ENCODE measurements around the gene RPL28. TPM values are rescaled to one million over a fixed set of nuclear protein-coding genes. Genes with fewer than 3 reads are reported as not detected.
"Not testable (repeated sequence)": the region's sequence is repeated elsewhere in the genome, so short reads cannot be mapped to it uniquely, and the experiment has no call there.

The RPL28 gene
- total RNA-seq, 1 donor from 2014 or later: 1,166 TPM

DNA sequence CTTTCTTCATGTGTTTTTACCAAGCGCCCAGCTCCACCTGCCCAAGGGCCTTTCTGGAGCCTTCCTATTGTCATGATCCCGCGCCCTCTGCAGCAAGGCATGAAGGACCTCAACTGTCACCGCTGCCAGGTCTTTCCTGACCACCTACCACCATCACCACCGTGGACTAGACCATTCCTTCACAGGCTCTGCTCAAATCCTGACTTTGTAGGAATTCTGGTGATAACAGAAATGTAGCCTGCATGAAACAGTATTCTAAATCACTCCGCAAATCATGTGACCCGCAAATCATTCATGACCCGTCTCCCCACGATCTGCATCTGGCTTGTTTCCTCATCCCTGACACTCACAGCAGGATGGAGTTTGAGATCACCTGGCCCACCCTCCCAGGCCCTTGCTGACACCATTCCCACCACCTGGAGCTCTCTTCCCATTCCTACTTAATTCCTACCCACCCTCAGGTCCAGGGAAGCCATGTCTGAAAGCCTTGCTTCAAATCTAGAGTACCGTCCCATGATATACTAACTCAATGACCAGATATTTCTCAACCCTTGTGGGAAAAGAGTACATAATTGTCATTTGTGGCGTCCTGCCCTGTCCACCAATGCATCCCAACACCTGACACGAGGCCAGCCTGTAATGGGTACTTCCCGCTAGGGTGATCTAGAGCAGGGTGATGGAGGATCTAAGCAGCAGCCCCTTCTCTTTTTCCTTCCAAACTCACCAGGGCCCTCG lies 20.5 kb downstream of the RPL28 start:
- H3K36me3 ChIP-seq: peaks cover 0 to 39% of the 10 kb centered on the region in 2 donors
- H3K9me3 ChIP-seq: no peaks in the 10 kb centered on the region
- peak overlapping the region; percentile 92 for H3K27ac ChIP-seq
- intact Hi-C loops (cut with DNase I): loop anchor here (10.0 kb wide), 1 partner anchor 199 kb away; the partner anchor contains the start of genes ZNF524 and ZNF865
- H3K4me3 ChIP-seq: peak overlapping the region; percentile 76 to 100
- DNase-seq (ENCODE audit: extremely low spot score in 2 of 2): no peak
- H3K27me3 ChIP-seq: no peaks in the 10 kb centered on the region
- TF ChIP-seq POLR2A (IDR thresholded peaks at IDR 0.05): no peak
- TF ChIP-seq, protein P1, sequence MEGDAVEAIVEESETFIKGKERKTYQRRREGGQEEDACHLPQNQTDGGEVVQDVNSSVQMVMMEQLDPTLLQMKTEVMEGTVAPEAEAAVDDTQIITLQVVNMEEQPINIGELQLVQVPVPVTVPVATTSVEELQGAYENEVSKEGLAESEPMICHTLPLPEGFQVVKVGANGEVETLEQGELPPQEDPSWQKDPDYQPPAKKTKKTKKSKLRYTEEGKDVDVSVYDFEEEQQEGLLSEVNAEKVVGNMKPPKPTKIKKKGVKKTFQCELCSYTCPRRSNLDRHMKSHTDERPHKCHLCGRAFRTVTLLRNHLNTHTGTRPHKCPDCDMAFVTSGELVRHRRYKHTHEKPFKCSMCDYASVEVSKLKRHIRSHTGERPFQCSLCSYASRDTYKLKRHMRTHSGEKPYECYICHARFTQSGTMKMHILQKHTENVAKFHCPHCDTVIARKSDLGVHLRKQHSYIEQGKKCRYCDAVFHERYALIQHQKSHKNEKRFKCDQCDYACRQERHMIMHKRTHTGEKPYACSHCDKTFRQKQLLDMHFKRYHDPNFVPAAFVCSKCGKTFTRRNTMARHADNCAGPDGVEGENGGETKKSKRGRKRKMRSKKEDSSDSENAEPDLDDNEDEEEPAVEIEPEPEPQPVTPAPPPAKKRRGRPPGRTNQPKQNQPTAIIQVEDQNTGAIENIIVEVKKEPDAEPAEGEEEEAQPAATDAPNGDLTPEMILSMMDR (IDR thresholded peaks at IDR 0.05): no peak
- TF ChIP-seq POLR2AphosphoS5 (IDR thresholded peaks at IDR 0.05; ENCODE audit: insufficient read depth in 1 of 2, low read depth in 1 of 2): no peak
- peaks cover 26% of the 10 kb centered on the region for H3K4me1 ChIP-seq

DNA sequence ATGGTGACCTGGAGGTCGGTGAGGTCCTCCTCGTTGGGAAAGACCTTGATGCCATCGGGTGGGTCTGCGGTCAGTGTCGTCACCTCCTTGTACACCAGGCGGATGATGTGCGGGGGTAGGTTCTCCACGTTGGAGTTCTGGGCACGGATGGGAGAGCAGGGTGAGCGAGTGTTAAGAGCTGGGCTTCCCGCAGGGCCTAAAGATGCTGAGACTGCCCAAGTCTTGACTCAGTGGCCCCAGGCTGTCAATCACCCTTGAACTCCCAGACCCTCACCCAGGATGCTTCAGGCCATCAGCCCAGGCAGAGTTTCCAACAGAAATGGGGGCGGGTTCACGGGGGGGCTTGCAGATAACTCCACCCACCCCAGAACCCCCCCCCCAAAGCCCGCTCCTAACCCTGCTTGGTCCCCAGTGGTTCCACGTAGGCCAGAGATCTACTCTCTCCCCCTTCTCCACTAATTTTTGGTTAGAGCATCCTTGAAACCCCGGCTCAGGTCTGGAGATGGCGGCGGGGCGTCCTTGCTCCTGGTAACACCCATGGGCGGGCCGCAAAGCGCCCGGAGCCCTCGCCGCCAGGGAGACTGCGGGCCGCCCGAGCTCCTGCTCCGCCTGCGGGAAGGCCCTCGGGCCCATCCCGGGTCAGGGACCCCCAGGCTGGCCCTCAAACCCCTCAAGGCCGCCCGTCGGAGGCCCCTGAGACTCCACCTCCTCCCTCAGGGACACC lies 21.3 kb downstream of the RPL28 start:
- no peak for DNase-seq (ENCODE audit: extremely low spot score in 2 of 2)
- TF ChIP-seq, protein P1 (IDR thresholded peaks at IDR 0.05): no peak
- no peak for TF ChIP-seq POLR2AphosphoS5 (IDR thresholded peaks at IDR 0.05; ENCODE audit: insufficient read depth in 1 of 2, low read depth in 1 of 2)
- no peak for TF ChIP-seq POLR2A (IDR thresholded peaks at IDR 0.05)
- Histone ChIP-seq H3K9me3 (no peaks in the 10 kb centered on the region), H3K36me3 (peaks cover 0 to 32% of the 10 kb centered on the region in 2 donors), H3K4me1 (peaks cover 26% of the 10 kb centered on the region), H3K4me3 (peak overlapping the region; percentile 76 to 100), H3K27ac (peak overlapping the region; percentile 92), H3K27me3 (no peaks in the 10 kb centered on the region)
- intact Hi-C loops (cut with DNase I): loop anchor here (10.0 kb wide), 1 partner anchor 198 kb away; the partner anchor contains the start of genes ZNF524 and ZNF865

- not testable (repeated sequence) for DNase-seq (ENCODE audit: extremely low spot score in 2 of 2); H3K9me3 ChIP-seq; H3K27me3 ChIP-seq
- Histone ChIP-seq H3K4me3 (peak within 1 kb of the TSS; percentile 76 to 100), H3K4me1 (peaks cover 26% of the 10 kb centered on the region), H3K36me3 (peaks cover 0 to 28% of the 10 kb centered on the region in 2 donors), H3K27ac (peak within 1 kb of the TSS; percentile 92)
- intact Hi-C loops (cut with DNase I): loop anchor here (10.0 kb wide), 1 partner anchor 197 kb away; the partner anchor contains the start of genes ZNF524 and ZNF865
- TF ChIP-seq POLR2A (IDR thresholded peaks at IDR 0.05): peak; percentile 19 to 95
Measured at GRCh38 chr19:55407550-55407799, 21.7 kb downstream of the RPL28 start, which contains the start of gene UBE2S. Gene UBE2S, minus strand, starts transcription at chr19:55407788. Its CDS starts 199 bp downstream, at chr19:55407589.

DNA sequence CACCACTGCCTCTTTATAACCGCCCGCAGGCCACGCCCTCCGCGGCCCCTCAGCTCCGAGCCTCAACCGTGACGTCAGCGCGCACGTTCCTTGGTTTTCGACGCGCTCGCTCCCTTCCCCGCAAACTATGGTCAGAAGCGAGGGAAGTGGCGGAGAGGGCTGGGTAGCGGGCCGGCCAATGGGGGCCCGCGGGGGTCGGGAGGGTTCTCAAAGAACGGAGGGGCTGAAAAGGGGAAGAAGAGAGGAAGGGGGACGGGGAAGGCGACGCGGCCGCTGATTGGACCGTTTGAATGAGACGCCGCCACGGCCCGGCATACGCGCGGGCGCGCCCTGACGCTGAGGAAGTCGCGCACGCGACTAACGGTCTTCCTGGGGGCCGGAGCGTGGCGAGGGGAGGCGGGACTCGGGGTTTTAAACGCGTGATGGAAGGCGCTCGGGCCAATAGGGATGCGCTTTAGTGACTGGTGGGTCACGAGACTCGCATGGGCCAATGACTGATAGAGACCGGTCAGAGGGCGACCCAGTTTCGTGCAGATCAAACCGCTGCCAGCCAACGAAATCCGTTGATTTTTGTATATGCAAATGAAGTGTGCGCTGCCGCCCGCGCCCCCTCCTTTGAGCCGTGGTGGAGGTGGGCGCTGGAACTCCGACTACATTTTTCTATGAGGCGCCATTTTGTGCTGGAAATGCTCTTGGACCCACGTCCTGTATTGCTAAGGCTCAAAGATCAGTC lies 22.2 kb downstream of the RPL28 start:
- peaks cover 0 to 23% of the 10 kb centered on the region in 2 donors for H3K36me3 ChIP-seq
- H3K27me3 ChIP-seq: no peaks in the 10 kb centered on the region
- DNase-seq (ENCODE audit: extremely low spot score in 2 of 2): peak in 1 of 2 donors; percentile 99
- TF ChIP-seq, protein P1 (IDR thresholded peaks at IDR 0.05): peak in 1 of 3 experiments; percentile 18
- TF ChIP-seq POLR2A (IDR thresholded peaks at IDR 0.05) (no peak), POLR2AphosphoS5 (IDR thresholded peaks at IDR 0.05; ENCODE audit: insufficient read depth in 1 of 2, low read depth in 1 of 2) (peak; percentile 91 to 96)
- no peaks in the 10 kb centered on the region for H3K9me3 ChIP-seq
- peak overlapping the region; percentile 76 to 100 for H3K4me3 ChIP-seq
- intact Hi-C loops (cut with DNase I): loop anchor here (10.0 kb wide), 1 partner anchor 197 kb away; the partner anchor contains the start of genes ZNF524 and ZNF865
- H3K4me1 ChIP-seq: peaks cover 26% of the 10 kb centered on the region
- H3K27ac ChIP-seq: peak overlapping the region; percentile 92

- DNase-seq (ENCODE audit: extremely low spot score in 2 of 2): no peak
- H3K4me1 ChIP-seq: peaks cover 26% of the 10 kb centered on the region
- H3K27ac ChIP-seq: peak overlapping the region; percentile 92
- TF ChIP-seq POLR2AphosphoS5 (IDR thresholded peaks at IDR 0.05; ENCODE audit: insufficient read depth in 1 of 2, low read depth in 1 of 2) (no peak), POLR2A (IDR thresholded peaks at IDR 0.05) (no peak)
- TF ChIP-seq, protein P1 (IDR thresholded peaks at IDR 0.05): peak in 1 of 3 experiments; percentile 4
- peaks cover 0 to 17% of the 10 kb centered on the region in 2 donors for H3K36me3 ChIP-seq
- no peaks in the 10 kb centered on the region for H3K9me3 ChIP-seq
- peak overlapping the region; percentile 76 to 100 for H3K4me3 ChIP-seq
- H3K27me3 ChIP-seq: no peaks in the 10 kb centered on the region
- intact Hi-C loops (cut with DNase I): loop anchor here (10.0 kb wide), 1 partner anchor 196 kb away; the partner anchor contains the start of genes ZNF524 and ZNF865
Measured at GRCh38 chr19:55408533-55408872, 22.8 kb downstream of the RPL28 start.

DNA sequence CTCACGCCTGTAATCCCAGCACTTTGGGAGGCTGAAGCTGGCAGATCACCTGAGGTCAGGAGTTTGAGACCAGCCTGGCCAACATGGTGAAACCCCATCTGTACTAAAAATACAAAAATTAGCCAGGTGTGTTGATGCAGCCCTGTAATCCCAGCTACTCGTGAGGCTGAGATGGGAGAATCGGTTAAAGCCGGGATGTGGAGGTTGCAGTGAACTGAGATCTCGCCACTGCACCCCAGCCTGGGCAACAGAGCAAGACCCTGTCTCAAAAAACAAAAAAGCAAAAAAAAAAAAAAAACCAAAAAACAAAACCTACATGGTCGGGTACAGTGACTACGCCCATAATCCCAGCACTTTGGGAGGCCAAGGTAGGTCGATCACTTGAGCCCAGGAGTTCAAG lies 23.4 kb downstream of the RPL28 start:
- H3K9me3 ChIP-seq; H3K4me3 ChIP-seq; H3K27me3 ChIP-seq; DNase-seq (ENCODE audit: extremely low spot score in 2 of 2): not testable (repeated sequence)
- Histone ChIP-seq H3K4me1 (peaks cover 26% of the 10 kb centered on the region), H3K27ac (peak overlapping the region; percentile 92), H3K36me3 (peaks cover 0 to 11% of the 10 kb centered on the region in 2 donors)
- intact Hi-C loops (cut with DNase I): loop anchor here (10.0 kb wide), 1 partner anchor 196 kb away; the partner anchor contains the start of genes ZNF524 and ZNF865

All from vagina (tissue), 2 donors.